HG02571 (cell line): Measurements from ENCODE around the gene S100A9.
"Not testable (repeated sequence)": the region's sequence is repeated elsewhere in the genome, so short reads cannot be mapped to it uniquely, and the experiment has no call there.

Experiments used
- ATAC-seq: cut with Tn5 transposase; IDR thresholded peaks from one replicate; pipeline ENCODE4 v1.9.1; 2021; ENCODE audit warnings: mild to moderate bottlenecking, moderate library complexity; ENCODE audit not compliant: unreplicated experiment

S100A9 gene

DNA sequence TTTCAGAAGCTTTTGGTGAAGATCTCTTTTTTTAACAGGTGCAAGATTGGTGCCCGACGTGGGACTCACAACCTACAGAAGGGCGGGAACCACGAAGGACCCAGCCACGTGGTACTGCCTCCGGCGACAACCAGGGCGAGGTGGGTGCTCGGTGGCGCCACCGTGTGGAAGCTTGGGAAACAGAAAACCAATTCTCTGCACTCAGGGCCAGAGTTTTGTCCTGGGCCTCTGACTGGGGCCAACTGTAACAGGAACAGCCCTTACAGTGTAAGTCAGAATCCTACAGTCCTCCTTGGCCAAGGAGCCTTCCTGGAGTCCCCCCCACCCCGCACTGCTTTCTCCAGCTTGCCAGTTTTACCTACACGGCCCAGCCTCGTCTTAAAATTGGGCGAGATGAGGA is 47.1 kb downstream of the S100A9 start:
- no peak for ATAC-seq

DNA sequence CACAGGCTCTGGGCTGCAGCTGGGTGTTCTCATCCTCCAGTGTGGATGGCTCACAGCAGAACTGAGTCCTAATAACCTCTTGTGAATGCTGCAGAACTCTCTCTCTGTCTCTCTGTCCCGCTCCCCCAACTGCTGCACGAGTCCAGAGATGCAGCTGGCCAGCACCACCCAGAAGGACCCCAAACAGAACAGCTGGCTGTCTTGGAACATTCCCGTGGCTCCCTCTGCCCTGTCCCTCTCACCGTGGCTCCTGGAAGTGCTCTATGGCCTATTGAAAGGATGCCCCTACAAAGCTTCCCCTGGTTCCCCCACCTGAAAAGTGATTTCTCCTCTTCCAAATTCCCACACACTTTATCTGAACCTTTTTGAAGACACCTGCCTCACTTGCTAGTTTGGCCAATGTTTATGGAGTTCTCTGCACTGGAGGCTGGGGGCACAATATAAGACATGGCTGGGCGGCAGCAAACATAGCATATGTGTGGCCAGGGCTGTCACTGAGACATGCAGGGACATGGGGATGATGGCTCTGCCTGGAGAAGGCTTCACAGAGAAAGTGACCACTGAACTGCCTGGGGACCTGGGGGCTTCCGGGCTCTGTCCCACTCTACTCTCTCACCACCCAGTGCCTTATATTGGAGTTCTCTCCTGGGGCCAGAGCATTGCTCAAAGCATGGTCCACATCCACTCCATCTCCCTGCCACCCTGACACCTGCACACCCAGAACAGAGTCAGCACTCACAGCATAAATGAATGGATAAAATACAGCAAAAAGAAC is 48.4 kb downstream of the S100A9 start:
- ATAC-seq, result not testable (repeated sequence)

DNA sequence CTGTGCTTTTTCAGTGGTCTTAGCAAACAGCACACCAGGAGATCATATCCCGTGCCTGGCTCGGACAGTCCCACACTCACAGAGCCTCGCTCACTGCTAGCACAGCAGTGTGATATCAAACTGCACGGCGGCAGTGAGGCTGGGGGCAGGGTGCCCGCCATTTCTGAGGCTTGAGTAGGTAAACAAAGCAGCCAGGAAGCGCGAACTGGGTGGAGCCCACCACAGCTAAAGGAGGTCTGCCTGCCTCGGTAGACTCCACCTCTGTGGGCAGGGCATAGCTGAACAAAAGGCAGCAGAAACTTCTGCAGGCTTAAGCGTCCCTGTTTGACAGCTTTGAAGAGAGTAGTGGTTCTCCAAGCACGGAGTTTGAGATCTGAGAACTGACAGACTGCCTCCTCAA is 49.6 kb downstream of the S100A9 start:
- ATAC-seq, result not testable (repeated sequence)
